ENCODE data around the gene FAIM. TPM values are rescaled to one million over a fixed set of nuclear protein-coding genes. Genes with fewer than 3 reads are reported as not detected.
"Not testable (repeated sequence)": the region's sequence is repeated elsewhere in the genome, so short reads cannot be mapped to it uniquely, and the experiment has no call there.

The FAIM gene
- total RNA-seq, 2 experiments from 2014 or later = 7.1 TPM

- ChIA-PET POLR2A (no interaction called here), CTCF (interaction anchor here (0.6 to 1.5 kb wide), 2 partner anchors 37 to 247 kb away, joined by 4 to 5 read pairs; no protein-coding TSS in a partner anchor)
Measured at GRCh38 chr3:138668107-138668506, 59.5 kb downstream of the FAIM start.

GRCh38 chr3:138670407-138670806, 61.8 kb downstream of the FAIM start:
- ChIA-PET CTCF (no interaction called here), POLR2A (no interaction called here)

GRCh38 chr3:138673641-138674530, 65.3 kb downstream of the FAIM start:
- POLR2A ChIA-PET = no interaction called here

GRCh38 chr3:138675393-138675792, 66.8 kb downstream of the FAIM start:
- CTCF ChIA-PET = no interaction called here
- POLR2A ChIA-PET = no interaction called here

More at GRCh38 chr3:138673641-138674530, 65.3 kb downstream of the FAIM start:
- CTCF ChIA-PET = no interaction called here

GRCh38 chr3:138678086-138678485, 69.5 kb downstream of the FAIM start:
- ChIA-PET POLR2A (no interaction called here), CTCF (no interaction called here)

- ChIA-PET CTCF (no interaction called here), POLR2A (no interaction called here)
Measured at GRCh38 chr3:138678874-138679392, 70.4 kb downstream of the FAIM start.

- CTCF ChIA-PET, POLR2A ChIA-PET: not testable (repeated sequence)
Measured at GRCh38 chr3:138680974-138681373, 72.4 kb downstream of the FAIM start.

GRCh38 chr3:138681463-138682220, 73.1 kb downstream of the FAIM start:
- ChIA-PET POLR2A (no interaction called here), CTCF (no interaction called here)

- POLR2A ChIA-PET = no interaction called here
- CTCF ChIA-PET = no interaction called here
Measured at GRCh38 chr3:138682648-138683047, 74.1 kb downstream of the FAIM start.

Other genes starting within 250 kb of the FAIM start
- gene ESYT3, start 174.2 kb upstream of the FAIM start, total RNA-seq = under 1 TPM; 0.13 TPM
- gene CEP70, start 14.5 kb upstream of the FAIM start, total RNA-seq = 1 to 10 TPM; 5.7 to 6.6 TPM
- gene PIK3CB, start 226.2 kb downstream of the FAIM start, total RNA-seq = 10 to 100 TPM; 18.8 to 19.5 TPM

Measured in activated CD8-positive, alpha-beta memory T cell treated with anti-CD3 and anti-CD28 coated beads for 36 hours (primary cell).